8988T (cell line): ENCODE results near the gene CCS.
A peak's percentile ranks its signal among the peaks of the same experiment; 100 is the strongest.
"Not testable (repeated sequence)": the region's sequence is repeated elsewhere in the genome, so short reads cannot be mapped to it uniquely, and the experiment has no call there.

ENCODE experiments used
- DNase-seq: peaks from one replicate; pipeline ENCODE4 v3.0.0; 2011

The CCS gene

DNA sequence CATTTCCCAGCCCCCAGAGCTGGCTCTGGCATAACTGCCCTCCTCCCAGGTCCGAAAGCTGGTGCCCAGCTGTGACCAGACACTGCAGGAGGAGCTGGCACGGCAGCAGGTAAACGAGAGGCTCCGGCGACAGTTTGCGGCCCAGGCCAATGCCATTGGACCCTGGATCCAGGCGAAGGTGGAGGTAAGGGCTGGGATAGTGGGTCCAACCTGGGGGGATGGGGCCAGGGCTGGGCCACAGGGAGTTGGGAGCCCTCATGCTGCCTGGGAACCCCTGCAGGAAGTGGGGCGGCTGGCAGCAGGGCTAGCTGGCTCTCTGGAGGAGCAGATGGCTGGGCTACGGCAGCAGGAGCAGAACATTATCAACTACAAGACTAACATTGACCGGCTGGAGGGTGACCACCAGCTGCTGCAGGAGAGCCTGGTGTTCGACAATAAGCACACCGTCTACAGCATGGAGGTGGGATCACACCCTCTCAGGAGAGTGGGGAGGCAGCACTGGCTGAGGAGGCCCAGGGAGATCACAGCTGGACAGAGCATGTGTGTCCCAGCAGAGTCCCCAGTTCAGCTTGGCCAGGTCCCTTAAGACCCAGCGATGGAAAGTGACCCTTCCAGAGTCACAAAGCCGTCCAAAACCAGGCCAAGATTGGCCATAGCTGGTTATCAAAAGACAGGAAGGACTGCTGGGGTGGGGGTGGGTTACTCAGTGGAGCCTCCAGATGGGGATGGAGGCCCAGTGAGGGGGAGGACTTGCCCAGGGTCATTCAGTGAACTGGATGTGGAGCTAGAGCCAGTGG is 31.6 kb upstream of the CCS start:
- DNase-seq = peak; percentile 46

DNA sequence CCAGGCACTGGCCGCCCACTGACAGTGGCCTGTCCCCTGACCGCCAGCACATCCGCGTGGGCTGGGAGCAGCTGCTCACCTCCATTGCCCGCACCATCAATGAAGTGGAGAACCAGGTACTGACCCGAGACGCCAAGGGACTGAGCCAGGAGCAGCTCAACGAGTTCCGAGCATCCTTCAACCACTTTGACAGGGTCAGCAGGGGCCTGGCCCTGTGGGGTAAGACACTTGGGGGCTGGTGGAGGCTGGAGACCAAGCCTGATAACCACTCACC is 31.1 kb upstream of the CCS start:
- DNase-seq = peak; percentile 47

DNA sequence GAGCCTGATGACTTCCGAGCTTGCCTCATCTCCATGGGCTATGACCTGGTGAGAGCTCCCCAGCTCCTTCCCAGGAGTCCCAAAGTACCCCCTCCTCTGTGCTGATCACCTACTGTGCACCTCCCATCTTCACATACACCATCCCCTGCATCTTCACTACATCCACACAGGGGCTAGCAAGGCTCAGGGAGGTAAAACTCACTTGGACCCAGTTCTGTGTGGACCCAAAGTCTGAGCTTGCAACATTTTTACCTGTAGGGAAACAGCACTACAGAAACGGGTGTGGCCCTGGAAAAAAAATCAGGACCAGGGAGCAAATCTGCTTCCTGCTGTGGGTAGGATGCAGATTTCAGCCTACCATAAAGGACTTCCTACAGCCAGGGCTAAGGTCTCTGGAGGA is 30.7 kb upstream of the CCS start:
- no peak for DNase-seq

DNA sequence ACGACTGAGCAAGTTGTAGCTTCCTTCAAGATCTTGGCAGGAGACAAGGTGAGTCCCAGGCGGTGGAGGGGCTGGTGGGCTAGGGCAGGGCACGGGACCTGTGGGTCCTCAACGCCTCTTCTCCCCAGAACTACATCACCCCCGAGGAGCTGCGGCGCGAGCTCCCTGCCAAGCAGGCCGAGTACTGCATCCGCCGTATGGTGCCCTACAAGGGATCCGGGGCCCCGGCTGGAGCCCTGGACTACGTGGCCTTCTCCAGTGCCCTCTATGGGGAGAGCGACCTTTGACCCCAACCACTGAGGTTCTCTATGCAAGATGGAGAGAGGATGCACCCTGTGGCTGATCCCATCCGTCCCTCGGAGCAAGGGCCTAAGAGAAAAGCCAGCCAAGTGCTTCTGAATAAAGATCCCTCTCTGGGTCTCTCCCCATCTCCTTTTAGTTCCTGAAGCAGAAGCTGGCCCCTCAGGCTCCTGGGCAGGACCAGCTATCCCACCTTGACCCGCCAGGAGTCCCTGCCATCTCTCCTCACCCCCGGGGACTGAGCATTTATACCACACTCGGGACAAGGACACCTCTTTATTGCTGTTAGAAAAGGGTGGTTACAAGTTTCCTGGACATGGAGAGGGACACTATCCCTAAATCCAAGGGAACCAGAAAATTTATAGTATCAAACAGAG is 29.9 kb upstream of the CCS start:
- peak; percentile 42 for DNase-seq

DNA sequence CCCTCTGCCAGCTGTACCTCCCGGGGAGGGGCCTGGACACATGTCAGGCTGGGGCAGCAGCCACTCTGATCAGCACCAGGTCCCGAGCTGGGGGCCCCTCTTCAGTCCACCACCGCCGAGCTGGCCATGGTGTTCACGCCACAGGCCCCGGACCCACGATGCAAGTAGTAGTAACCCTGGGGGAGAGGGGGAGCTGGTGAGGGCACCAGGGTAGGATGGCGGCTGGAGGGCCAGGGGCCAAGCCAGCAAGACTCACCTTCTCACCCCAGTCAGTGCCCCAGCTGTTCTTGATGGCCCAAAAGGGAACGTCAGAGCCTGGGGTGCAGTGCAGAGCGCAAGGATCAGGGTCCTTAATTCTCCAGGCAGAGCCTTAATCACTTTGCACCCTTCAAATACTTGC is 29.2 kb upstream of the CCS start:
- DNase-seq = no peak

DNA sequence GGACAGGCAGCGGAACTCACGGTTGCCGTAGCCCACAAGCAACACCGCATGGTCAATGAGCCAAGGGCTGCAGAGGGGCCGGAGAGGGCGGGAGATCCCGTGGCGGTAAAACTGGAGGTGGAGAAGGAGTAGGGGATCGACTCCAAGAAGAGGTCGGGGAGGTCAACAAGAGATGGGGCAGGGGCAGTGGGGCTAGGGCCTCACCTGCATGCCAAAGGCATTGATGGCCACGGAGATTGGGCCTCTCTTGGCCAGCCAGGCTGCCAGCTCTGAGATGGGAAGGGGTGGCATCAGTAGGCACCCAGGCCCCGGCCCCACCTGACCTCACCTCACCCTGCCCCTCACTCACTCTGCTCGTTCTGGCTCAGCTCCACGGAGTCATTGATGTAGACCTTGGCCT is 28.4 kb upstream of the CCS start:
- DNase-seq = no peak

DNA sequence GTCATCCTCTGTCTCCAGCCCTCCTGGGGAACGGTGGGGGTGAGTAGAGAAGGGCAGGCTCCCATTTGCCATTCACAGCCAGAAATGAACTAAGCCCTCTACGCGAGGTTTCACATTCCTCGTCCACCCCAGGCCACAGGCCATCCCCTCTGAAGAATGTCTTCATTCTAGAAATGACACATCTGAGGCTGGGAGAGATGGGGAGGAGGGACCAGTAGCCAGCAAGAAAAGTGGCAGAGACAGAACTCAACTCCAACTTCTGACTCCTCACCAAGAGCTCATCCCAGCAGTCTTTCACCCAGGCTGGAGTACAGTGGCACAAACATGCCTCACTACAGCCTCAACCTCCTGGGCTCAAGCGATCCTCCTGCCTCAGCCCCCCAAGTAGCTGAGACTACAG is 28.0 kb upstream of the CCS start:
- DNase-seq = no peak

DNA sequence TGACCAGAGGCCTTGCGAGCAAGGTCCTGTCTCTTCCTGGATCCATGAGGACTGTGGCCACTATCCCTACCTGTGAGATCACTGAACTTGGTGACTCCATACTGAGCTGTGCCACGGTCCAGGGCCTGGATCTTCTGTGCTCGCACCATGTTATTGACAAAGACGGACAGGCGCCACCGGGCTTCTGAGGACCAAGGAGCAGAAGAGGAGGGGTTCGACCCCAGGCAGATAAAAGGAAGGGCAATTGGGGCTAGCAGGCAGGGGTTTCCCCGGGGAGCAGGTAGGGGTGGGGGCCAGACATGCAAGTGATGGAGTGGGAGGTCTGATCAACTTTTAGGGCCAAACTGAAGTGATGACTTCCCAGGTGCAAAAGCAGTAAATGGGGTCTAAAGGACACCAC is 26.8 kb upstream of the CCS start:
- no peak for DNase-seq

DNA sequence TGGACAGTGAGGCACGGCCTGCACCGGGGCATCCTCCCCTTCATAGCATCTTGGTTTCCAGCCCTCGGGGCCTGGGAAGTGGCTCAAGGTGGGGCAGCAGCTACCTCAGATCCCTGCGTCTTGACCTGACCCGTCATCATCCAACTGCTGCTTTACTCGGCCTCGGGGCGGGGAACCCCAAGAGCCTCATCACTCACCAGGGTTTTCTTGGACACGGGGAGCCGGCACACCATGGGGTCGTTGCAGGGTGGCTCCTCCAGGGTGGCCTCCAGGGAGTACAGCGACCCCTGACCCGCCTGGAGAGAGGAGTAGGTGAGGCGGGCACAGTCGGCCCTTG is 25.2 kb upstream of the CCS start:
- no peak for DNase-seq

DNA sequence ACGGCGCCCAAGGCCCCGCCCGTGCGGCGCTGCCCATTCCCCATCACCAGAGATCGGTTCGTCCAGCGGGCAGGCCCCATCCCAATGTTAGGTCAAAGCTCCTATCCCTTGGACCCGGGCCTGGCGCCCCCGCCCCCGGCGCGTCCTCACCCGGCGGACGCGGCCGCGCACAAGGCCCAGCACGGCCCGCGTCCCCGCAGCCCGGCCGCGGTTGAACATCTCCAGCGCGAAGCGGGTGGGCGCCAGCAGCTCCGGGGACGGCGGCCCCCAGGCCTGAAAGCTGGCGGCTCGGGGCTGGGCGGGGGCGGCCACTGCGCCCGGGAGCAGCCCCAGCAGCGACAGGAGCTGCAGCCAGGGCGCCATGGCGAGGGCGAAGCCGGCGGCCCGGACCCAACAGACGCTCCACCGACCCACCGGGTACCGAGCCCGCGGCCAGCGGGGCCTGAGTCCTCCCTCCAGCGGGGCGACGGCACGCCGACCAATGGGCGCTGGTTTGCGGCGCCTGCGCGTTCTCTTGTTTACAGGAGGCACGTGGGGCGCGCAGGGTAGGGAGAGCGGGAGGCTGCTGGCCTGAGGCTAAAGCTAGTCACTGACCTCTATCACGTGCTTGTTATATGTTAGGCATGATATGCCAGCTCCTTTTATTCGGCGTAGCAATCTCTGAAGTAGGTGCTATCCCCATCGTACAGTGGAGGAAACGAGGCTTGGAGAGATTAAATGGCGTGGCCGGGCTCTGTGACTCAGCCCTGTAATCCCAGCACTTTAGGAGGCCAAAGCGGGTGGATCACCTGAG is 24.7 kb upstream of the CCS start, which contains the start of gene CTSF:
TSS of gene CTSF (minus strand) at position 483 of the 793 bp plus-strand sequence. CDS start at position 363, 120 bp downstream.
- DNase-seq = peak; percentile 99

DNA sequence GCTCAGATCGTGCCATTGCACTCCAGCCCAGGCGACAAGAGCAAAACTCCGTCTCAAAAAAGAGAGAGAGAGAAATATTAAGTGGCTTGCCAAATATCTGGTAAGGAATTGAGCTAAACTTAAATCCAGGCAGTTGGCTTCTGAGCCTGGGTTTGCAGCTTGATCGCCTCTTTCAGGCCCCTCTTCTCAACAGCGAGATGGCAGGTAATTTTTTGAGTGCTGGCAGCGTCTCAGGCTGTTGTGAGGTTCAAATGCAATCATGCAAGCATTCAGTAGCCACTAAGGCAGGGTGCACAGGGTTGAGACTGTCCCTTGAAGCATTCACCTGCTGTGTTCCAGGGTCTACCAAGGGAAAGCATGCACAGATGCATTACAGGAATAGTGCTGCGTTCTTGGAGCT is 23.9 kb upstream of the CCS start:
- no peak for DNase-seq

DNA sequence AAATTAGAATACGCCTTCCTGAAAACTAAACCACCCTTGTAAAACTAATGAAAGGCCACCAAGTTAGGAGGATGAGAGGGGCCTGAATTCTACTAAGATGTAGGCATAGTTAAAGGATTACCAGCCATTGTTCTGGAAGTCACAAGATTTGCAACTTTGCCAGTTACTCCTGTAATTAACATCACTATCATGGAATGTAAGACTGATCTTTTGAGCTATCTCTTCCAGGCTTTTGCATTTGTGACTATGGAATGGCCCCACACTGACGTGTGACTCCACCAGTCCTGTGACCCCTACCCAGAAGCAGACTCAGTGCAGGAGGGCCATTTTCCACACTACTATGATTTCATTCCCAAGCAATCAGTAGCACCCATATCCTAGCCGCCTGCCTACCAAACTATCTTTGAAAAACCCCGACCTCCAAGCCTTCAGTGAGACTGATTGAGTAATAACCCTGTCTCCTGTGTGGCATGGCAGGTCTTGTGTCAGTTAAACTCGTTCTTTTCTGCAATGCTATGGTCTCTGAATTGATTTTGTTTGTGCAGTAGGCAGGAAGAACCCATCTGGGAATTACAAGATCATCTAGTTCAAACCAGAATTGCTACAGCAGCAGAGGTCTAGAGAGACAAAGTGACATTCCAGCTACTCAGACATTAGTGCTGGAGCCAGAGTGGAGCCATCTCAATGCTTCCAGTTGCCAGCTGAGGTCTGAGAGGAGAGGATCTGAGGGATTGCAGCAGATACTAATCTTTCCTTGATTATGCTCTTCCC is 22.7 kb upstream of the CCS start:
- no peak for DNase-seq

DNA sequence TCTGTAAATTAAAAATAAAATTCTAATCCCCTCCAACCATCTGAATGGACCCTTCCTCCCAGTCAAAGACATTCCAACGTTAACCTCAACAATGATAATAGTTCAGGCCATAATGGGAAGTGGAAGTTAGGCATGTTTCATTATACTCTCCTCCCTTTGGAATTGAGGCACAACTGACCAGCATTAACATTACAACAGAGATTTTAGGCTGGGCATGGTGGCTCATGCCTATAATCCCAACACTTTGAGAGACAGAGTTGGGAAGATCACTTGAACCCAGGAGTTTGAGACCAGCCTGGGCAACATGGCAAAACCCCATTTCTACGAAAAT is 22.2 kb upstream of the CCS start:
- DNase-seq = no peak

DNA sequence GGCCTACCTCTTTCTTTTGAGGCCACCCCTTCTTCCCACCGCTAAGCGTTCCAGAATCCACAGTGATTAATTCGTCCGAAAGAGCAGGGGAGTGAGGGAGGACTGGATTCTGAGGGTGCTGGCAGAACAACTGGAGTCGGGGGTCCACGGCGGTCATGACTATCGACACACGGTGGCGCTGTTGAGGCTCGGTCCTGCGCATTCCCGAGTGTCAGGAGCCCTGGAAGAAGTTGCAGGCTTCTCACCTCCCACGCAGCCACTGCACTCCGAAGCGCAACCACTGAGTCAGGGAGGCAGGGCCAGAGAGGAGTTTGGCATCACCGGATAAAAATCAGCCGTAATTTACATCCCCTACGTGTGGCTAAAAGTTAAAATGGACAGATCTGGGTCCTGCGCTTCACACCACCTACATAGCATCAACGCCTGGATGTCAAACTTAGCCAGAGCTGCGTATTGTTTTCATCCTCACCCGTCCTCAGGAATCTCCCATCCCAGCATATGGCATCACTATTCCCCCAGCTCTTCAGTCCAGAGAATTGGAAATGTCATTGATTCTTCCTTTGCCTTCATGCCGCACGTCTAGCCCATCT is 13.9 kb upstream of the CCS start:
- peak; percentile 96 for DNase-seq

DNA sequence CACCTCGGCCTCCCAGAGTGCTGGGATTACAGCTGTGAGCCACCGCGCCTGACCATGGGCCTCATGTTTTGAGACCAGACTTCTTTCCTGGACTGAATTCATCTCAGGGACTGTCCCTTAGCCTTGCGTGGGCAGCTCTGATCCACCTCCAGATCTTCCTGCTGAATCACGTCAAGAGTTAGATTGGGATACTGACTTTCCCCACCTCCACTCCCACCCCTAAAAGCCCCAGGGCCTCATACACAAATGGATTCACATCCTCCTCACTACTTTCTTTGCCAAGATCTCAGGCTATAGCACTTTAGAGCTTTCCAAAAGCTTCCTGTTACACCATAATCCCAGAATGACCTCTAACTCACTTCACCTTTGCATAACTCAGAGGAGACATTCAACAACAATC is 12.2 kb upstream of the CCS start:
- no peak for DNase-seq

DNA sequence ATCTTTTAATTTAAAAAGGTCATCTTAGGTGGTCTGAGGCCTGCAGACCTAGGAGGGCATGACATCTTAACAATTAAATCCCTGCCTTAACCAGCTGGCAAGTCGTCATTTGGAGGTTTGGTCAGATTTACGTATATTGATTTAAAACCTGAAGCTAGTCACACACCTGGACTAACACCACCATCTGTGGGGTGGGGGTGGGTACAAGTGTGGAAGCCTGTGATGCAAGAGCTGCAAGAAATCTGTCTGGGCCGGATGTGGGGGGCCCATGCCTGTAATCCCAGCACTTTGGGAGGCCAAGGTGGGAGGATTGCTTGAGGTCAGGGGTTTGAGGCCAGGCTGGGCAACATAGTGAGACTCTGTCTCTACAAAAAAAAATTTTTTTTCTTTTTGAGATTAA is 11.7 kb upstream of the CCS start:
- DNase-seq = no peak

DNA sequence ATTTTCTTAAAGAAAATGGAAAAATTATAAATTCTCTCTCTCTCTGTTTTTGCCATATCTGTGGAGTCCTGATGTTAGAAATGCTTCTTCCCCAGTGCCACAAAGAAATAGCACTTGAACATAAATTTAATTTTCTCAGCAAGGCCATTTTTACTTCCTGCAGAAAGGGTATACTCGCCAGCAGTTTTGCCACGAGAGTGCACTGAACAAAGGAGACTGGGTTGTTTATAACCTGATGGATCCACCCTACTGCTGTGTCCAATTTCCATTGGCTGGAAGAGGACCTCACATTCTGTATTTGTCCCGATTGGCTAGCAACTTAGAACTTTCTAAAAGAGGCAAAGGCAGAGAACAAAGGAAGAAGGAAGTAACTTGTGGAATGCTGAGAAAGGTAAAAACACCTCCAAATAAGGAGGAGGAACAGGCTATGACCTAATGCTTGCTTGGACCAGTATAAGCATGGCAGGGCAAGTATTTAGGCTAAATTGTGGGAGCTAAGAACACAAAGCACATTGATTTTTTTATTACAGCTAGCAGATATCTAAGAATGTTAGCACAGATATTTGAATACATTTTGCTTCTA is 10.3 kb upstream of the CCS start:
- not testable (repeated sequence) for DNase-seq

DNA sequence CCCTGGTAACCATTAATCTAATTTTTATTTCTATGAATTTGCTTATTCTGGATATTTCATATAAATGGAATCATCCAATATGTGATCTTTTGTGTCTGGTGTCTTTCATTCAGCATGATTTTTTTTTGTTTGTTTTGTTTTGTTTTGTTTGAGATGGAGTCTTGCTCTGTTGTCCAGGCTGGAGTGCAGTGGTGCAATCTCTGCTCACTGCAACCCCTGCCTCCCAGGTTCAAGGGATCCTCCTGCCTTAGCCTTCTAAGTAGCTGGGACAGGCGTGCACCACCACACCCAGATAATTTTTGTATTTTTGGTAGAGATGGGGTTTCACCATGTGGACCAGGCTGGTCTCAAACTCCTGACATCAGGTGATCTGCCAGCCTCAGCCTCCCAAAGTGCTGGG is 7.5 kb upstream of the CCS start:
- not testable (repeated sequence) for DNase-seq

DNA sequence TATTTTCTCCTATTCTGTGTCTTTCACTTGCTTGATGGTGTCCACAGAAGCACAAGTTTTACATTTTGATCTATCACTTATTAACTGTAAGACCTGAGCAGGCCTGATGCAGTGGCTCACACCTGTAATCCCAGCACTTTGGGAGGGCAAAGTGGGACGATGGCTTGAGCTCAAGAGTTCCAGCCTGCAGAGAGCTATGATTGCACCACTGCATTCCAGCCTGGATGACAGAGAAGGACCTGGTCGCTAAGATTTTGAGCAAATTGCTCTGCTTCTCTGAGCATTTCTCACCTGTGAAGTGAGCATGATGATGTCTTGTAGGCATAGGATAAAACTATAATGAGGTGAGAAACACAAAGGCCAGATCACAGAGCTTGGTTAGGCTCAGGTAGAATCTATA is 6.8 kb upstream of the CCS start:
- DNase-seq = no peak

DNA sequence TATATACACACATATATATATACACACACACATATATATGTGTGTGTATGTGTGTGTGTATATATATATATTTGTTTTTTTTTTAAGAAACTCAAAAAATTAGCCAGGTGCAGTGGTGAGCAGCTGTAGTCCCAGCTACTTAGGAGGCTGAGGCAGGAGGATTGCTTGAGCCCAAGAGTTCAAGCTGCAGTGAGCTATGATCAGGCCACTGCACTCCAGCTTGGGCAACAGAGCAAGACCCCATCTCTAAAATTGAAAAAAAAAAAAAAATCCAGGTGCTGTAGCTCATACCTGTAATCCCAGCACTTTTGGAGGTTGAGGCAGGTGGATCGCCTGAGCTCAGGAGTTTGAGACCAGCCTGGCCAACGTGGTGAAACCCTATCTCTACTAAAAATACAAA is 3.7 kb upstream of the CCS start:
- DNase-seq = not testable (repeated sequence)

DNA sequence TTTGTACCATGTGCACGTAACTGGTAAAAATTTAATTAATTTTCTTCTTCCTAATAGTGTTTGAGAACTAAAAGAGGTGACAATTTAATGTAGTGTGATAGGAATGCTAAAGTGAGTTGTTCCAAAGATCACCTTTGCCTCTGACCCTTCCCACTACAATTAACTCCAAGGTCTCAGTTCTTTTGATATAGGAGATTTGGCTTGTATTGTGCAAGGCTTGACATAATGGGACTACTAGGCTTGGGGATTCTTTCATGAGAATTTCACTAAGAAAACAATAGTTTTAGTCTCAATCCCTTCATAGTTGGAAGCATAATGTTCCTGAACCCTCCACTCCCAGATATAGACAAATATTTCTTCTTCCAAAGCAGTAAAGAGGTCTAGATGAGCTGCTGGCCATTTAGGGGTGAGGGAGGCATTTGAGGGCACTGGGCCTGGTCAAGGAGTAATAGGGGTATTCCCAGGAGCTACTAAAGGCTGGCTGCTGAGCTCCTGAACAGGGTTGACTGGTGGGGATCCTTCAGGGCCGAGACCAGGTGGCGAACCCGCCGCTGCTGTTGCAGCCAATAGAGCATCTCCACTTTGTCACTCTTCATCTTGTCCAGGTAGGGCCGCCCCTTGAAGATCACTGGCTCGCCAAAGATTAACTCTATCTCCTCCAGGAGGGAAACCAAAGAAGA is 2.8 kb upstream of the CCS start:
- no peak for DNase-seq

DNA sequence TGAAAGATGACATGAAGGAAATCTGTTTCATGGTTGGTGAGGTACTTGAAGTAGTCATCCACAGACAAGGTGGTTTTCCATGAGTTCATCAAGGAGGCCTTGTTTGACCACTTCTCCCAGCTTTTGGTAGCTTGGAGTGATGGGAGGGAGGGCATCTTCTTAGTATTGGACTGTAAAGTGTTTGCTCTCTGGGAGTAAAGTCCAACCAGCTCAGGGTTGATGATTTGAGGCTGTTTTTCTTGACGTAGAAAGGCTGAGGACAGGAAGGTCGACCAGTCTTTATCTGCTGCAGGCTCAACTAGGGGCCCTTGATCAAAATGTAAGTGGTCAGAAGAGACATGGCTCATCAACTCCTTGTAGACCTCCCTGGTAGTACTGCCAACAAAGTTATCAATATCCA is 1.8 kb upstream of the CCS start:
- DNase-seq = no peak
